K562 (cell line): Measurements from ENCODE around the gene CLTA. TPM values are rescaled to one million over a fixed set of nuclear protein-coding genes. Genes with fewer than 3 reads are reported as not detected.

Experiments
- ATF2 ChIP-seq: sonication (generic); formaldehyde crosslinking; IDR thresholded peaks from 2 replicates; pipeline ENCODE4 v1.8.1; 2022; ENCODE audit warnings: missing genetic modification reagents
- ATF3 ChIP-seq, 2 experiments: fragments of 450-650 bp in 1 of 2; sonication (generic) in 1 of 2; formaldehyde crosslinking in 1 of 2; IDR thresholded peaks in 1 of 2; conservative IDR thresholded peaks in 1 of 2; 2 replicates each; pipeline versions ENCODE4 v1.6.1 to v1.8.1; 2016 to 2023; ENCODE audit warnings: mild to moderate bottlenecking in 2 of 2, moderate library complexity in 2 of 2, inconsistent platforms in 1 of 2, missing genetic modification reagents in 1 of 2
- CC2D1A ChIP-seq: fragments of 450-650 bp; IDR thresholded peaks from 2 replicates; pipeline ENCODE4 v1.6.1; 2017; ENCODE audit warnings: mild to moderate bottlenecking
- JUN ChIP-seq, 2 experiments: sonication (generic) in 1 of 2; formaldehyde crosslinking in 1 of 2; IDR thresholded peaks; 2 replicates each; pipeline versions ENCODE4 v1.6.1 to v1.8.0; 2012 to 2022; ENCODE audit warnings: borderline replicate concordance in 2 of 2, mild to moderate bottlenecking in 2 of 2, improper control_type of control experiment in 1 of 2, low read depth in 1 of 2, low read length in 1 of 2, missing genetic modification reagents in 1 of 2
- MAZ ChIP-seq, 2 experiments: fragments of 450-650 bp in 1 of 2; sonication (generic) in 1 of 2; formaldehyde crosslinking; IDR thresholded peaks in 1 of 2; conservative IDR thresholded peaks in 1 of 2; 2 replicates each; pipeline versions ENCODE4 v1.4.0 to v1.5.0; 2020; ENCODE audit warnings: mild to moderate bottlenecking in 1 of 2, missing genetic modification reagents in 1 of 2
- RCOR1 ChIP-seq, 2 experiments: IDR thresholded peaks; 2 replicates each; pipeline ENCODE4 v1.6.1; 2012; ENCODE audit warnings: low read depth in 2 of 2, low read length in 2 of 2, borderline replicate concordance in 1 of 2, improper control_type of control experiment in 1 of 2
- SMAD1 ChIP-seq: fragments of 150-350 bp; IDR thresholded peaks from 2 replicates; pipeline ENCODE4 v1.6.1; 2014; ENCODE audit warnings: low read length, low read depth; ENCODE audit not compliant: partially characterized antibody
- TAL1 ChIP-seq: fragments of 450-650 bp; IDR thresholded peaks from 2 replicates; pipeline ENCODE4 v1.6.1; 2016; ENCODE audit warnings: mild to moderate bottlenecking
- ZFP30 ChIP-seq: fragments of 250-450 bp; sonication (Bioruptor Pico); IDR thresholded peaks from 2 replicates; pipeline ENCODE4 v1.8.0; 2022; ENCODE audit warnings: moderate library complexity, mild to moderate bottlenecking, inconsistent platforms, borderline replicate concordance
- polyA plus RNA-seq, 8 experiments: library from polyadenylated mRNA; depleted of rRNA in 4 of 8; stranded (reverse) in 5 of 8; unstranded in 3 of 8; fragments of >200 nt; fragmentation: Nextera tagmentation in 2 of 8; fragmentation: Illumina TruSeq in 1 of 8; extraction: Ambion mirVana in 2 of 8; extraction: Trizol in 1 of 8; gene quantifications; 2 replicates each; pipeline versions ENCODE4 v1.2.1 to v1.2.3, GENCODE V29; 2011 to 2014; ENCODE audit warnings: inconsistent platforms in 1 of 8, missing spikeins in 1 of 8
- total RNA-seq, 7 experiments: library from RNA; depleted of rRNA in 6 of 7; stranded (reverse); fragments of >200 nt in 6 of 7; fragmentation: Illumina TruSeq in 2 of 7; extraction: Trizol in 2 of 7; gene quantifications; 2 replicates each; pipeline versions ENCODE4 v1.2.1 to v1.2.3, GENCODE V29; 2011 to 2021; ENCODE audit warnings: low replicate concordance in 1 of 7

The CLTA gene
- total and polyA plus RNA-seq, 9 of the 15 experiments (the other 6 are each of a cell fraction or from before 2014, with no cell fraction given): 37.8 to 219 (median 144) TPM

GRCh38 chr9:36148311-36149051 lies 42.2 kb upstream of the CLTA start (continued):
- TF ChIP-seq ATF2 (CRISPR knock-in tag) (no peak), ATF3 (IDR thresholded peaks at IDR 0.05) (peak; percentile 65), ATF3 (CRISPR knock-in tag; conservative IDR thresholded peaks at IDR 0.05) (no peak), TAL1 (no peak), CC2D1A (no peak), ZFP30 (no peak), SMAD1 (peak; percentile 52), JUN (IDR thresholded peaks at IDR 0.05; ENCODE audit: borderline replicate concordance, low read depth, low read length) (0 out of 2 replicates have a peak, but pooled peaks have one; percentile 49), JUN (CRISPR knock-in tag; IDR thresholded peaks at IDR 0.05; ENCODE audit: borderline replicate concordance) (no peak), MAZ (CRISPR knock-in tag; conservative IDR thresholded peaks at IDR 0.05 in 1 of 2, IDR thresholded peaks at IDR 0.05 in 1 of 2) (peak in 1 of 2 experiments; percentile 53; a peak in 1 of 4 replicates), RCOR1 (IDR thresholded peaks at IDR 0.05; ENCODE audit: borderline replicate concordance in 1 of 2, low read depth in 2 of 2, low read length in 2 of 2) (0 out of 4 replicates have a peak, but pooled peaks of 1 of the 2 experiments have one; percentile 20)
